Muscle of arm (tissue), 14 donors: ENCODE results near the gene SMCO2. TPM values are rescaled to one million over a fixed set of nuclear protein-coding genes. Genes with fewer than 3 reads are reported as not detected.

Experiments
- DNase-seq: peaks from one replicate; pipeline ENCODE4 v3.0.0-alpha.2; 2013
- long read RNA-seq, 11 donors: transcript quantifications; one replicate each; lab custom pipeline, GENCODE V29; 2026
- polyA plus RNA-seq, 12 donors: library from polyadenylated mRNA; unstranded; fragments of 120-200 nt; gene quantifications; one replicate each; pipeline ENCODE4 v1.2.1, GENCODE V29; 2013; ENCODE audit not compliant: insufficient read length in 12 of 12

Gene SMCO2
- under 1 TPM in 1 of 12 donors, not detected in 11; 0.84 TPM for polyA plus RNA-seq
- long read RNA-seq, donor 1 = 0 reads
- long read RNA-seq, donor 2 = 0 reads
- long read RNA-seq, donor 3 = 0 reads
- long read RNA-seq, donor 4 = 0 reads
- long read RNA-seq, donor 5 = 0 reads
- long read RNA-seq, donor 6 = 0 reads
- long read RNA-seq, donor 7 = 0 reads
- long read RNA-seq, donor 8 = 0 reads
- long read RNA-seq, donor 9 = 0 reads
- long read RNA-seq, donor 10 = 0 reads
- long read RNA-seq, donor 11 = 0 reads

DNA sequence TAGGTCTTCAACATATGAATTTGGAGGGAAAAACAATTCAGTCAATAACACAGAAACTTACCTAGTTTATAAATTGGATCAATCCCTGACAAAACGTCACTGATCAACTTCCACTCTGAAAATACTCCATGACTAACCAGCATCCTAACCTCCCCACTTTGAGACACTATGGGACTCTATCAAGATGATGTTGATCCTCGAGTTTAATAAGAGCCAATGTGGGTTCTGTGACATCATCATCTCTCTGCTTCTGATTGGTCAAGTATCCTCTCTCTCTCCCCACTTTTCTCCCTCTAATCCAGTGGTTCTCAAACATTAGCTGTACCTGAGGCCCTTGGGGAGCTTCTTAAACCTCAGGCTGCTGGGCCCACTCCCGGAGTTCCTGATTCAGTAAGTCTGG lies at the start of gene SMCO2:
TSS of gene SMCO2 (plus strand) at position 301 of the 400 bp plus-strand sequence. CDS start 23,896 bp downstream, outside the sequence.
- DNase-seq = no peak

GRCh38 chr12:27398466-27398865 lies 48.1 kb upstream of the SMCO2 start:
- DNase-seq = no peak

- no peak for DNase-seq
These were observed 47.5 kb upstream of the SMCO2 start for GRCh38 chr12:27399074-27399473.

- DNase-seq = no peak
These were observed 45.6 kb upstream of the SMCO2 start for GRCh38 chr12:27400856-27401354.

DNA sequence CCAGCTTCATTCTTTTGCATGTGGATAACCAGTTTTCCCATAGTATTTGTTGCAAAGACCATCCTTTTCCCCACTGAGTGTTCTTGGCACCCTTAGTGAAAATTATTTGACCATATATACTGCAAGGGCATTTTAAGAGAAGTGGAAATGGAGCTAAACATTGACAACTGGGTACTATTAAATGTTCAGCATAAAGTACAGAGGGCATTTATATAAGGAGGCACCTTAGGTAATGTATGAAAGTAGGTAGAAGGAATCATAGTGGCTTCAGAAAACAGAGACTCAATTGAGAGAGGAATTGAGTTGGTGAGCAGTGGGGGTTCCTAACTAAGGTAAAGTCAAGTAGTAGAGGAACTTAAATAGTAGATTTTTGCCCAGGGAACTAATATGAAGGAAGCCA lies 34.5 kb upstream of the SMCO2 start:
- no peak for DNase-seq

DNA sequence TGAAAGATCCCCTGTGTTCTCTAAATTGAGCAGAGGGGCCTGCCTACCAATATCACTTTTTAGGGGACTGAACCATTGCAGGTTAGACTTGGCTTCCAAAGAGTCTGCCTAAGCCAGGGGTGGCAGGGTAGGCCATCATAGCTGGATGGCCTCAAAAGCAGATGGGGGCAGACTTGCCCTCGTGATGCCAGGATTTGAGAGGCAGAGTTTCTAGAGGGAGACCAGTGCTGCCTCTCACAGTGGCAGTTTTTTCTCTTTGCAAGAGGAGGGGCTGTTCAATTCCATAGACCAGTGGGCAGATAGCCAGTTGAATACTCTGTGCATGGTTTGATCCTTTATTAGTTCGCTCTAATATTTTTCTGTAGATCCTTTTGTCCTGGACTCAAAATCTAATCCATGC lies 23.8 kb upstream of the SMCO2 start:
- DNase-seq = no peak

DNA sequence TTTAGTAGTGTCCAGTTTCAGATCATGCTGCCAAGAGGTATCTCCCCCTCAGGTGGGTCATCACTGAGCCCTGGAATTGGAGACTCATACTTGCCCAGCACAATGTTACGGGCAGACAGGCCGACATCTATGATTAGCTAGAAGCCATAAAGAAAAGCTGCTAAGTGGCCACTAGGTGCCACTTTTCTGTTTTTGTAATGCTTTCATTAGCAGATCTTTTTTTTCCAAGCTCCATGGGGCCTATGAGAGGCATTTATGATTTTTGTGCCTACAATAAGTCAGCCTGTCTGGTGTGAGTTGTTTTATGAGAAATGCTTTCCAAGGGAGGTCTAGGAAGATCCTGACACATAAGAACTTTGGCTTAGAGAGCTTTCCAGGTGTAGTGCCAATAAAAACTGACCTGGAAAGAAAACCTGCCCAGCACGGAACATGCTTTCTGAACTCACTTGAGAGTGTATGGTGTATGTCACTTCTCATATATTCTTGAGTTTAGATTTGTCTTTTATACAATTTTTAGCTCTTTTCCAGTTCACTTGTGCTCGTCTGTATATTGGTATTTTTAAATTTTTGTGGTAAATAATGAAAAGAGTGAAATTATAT lies 21.8 kb upstream of the SMCO2 start:
- DNase-seq = peak; percentile 19

DNA sequence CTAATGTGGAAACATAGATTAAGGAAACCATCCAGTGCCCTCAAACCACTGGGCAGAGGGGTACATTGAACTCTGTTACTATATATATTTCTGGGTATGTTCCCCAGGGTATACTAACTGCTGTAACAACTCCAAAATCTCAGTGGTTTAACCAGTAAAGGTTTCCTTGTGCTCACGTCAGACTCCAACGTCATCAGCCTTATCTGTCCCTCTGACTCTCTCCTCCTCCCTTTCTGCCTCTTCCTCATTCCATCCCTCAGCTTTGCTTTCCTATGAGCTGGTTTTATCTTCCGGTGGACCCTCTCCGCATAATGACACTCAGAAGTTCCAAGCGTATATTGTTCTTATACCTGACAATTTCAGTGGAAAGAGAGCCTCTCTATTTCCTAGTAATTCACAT lies 21.2 kb upstream of the SMCO2 start:
- no peak for DNase-seq

- DNase-seq = no peak
These were observed 19.6 kb upstream of the SMCO2 start for GRCh38 chr12:27426743-27427487.

DNA sequence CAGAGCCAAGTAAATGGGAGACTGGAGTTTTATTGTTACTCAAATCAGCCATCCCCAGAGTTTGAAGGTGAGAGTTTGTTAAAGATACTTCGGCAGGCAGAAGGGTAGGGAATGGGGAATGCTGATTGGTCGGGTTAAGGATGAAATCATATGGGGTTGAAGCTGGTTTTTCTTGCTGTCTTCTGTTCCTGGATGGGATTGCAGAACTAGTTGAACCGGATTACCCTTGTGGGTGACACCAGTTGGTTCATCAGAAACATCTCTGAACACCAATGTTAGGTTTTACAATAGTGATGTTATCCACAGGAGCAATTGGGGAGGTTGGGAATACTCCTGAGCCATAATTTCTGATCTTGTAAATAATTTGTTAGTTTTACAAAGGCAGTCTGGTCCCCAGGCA lies 18.7 kb upstream of the SMCO2 start:
- DNase-seq = no peak

- no peak for DNase-seq
These were observed 18.1 kb upstream of the SMCO2 start for GRCh38 chr12:27428466-27428865.

DNA sequence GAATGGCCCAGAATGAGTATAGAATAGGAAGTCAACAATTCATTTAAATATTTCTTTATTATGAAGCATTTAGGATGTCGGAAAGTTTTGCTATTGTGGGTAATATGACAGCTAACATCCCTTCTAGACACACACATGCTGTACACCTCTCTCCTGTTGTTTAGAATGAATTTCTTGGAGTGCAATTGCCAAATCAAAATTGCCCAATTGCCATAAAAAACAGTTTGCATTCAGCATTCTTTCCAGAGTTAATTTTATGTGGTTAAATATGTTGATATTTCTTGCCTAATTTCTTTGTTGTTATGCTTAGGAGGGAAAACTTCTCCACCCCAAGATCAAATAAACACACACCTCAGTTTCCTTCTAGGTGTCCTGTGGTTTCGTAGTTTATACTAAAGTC lies 16.9 kb upstream of the SMCO2 start:
- no peak for DNase-seq

DNA sequence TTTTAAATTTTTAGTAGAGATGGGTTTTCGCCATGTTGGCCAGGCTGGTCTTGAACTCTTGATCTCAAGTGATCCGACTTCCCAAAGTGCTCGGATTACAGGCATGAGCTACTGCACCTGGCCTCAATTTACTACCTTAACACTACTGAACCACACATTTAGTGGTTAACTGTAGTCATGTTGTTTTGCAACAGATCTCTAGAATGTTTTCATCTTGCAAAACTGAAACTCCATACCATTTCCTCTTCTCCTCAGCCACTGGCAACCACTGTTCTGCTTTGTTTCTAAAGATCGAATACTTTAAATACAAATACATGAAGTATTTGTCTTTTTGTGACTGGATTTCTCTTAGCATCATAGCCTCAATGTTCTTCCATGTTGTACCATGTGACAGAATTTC lies 15.4 kb upstream of the SMCO2 start:
- no peak for DNase-seq

- DNase-seq = no peak
These were observed 11.6 kb upstream of the SMCO2 start for GRCh38 chr12:27434673-27435565.

GRCh38 chr12:27436029-27436428 lies 10.5 kb upstream of the SMCO2 start:
- DNase-seq = no peak

DNA sequence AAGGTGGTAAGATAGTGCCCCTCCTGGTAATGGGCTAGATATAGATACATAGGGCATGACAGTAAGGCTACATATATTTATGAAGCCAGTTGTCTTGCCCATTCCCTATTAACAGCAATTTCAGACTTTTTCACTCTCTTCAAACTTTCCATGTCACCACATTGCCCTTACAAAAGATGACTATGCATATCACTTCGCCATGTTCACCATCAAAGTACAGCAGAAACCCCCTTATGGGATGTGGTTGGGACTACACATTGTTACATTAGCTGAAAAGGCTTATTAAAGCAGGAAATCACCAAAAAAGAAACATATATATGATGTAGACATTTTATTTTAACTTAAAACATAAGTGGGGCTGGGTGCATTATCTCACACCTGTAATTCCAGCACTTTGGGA lies 9.8 kb upstream of the SMCO2 start:
- no peak for DNase-seq

- no peak for DNase-seq
These were observed 8.7 kb upstream of the SMCO2 start for GRCh38 chr12:27437839-27438238.

GRCh38 chr12:27447761-27448160 lies 1.2 kb downstream of the SMCO2 start:
- DNase-seq = no peak

DNA sequence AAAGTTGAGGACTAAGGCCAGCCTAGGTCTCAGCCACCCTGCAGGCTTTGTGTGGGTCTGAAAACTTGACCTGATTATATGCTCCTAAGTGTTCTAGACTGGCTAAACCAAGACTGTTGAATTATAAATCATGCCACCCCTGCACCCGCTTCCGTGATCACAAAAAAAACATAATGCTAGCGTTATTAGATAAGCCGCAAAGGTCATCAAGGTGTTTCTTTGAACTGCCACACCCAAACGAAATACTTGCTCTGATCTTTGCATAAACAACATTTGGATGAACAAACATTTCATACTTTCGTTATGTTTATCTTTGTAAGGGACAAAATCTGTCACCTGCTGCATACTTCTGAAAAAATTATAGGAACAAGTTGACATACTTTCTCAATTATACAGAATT lies 2.5 kb downstream of the SMCO2 start:
- DNase-seq = no peak

- DNase-seq = no peak
These were observed 3.5 kb downstream of the SMCO2 start for GRCh38 chr12:27449893-27450534.

DNA sequence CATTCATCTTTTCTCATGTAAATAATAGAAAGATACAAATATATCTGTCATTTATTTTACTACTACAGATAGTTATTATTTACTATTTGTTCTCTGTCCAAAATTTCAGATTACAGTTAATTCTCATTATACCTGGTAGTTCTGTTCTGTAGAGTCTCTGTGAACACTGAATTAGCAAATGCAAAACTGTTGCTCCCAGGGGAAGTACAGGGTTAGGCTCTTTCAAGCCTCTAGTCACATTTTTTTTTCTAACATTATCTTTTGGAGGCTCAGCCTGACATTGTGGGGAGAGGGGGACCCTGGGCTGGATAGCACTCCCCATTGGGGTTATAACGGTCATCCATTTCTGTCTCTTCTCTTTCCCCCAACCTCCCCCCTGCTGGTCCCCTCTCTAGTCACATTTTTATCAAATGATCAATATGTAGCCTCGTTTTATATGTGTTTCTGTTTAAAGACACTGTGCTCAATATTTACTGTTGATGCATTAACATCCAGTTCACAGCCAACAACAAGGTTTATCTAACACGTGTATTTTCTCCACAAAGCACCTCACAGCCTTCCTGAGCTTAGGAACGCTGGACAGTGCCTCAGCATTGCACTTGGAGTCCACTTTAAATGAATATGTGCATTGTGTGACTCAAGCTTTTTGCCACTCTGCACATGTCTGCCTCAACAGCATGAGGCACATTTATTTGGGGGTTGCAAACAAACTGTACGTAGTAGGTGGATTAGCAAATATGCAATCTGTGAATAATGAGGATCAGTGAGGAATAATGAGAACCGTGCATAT lies 4.7 kb downstream of the SMCO2 start:
- DNase-seq = no peak
